Measurements from ENCODE around the gene WDR11. TPM values are rescaled to one million over a fixed set of nuclear protein-coding genes. Genes with fewer than 3 reads are reported as not detected.

Gene WDR11, protein sequence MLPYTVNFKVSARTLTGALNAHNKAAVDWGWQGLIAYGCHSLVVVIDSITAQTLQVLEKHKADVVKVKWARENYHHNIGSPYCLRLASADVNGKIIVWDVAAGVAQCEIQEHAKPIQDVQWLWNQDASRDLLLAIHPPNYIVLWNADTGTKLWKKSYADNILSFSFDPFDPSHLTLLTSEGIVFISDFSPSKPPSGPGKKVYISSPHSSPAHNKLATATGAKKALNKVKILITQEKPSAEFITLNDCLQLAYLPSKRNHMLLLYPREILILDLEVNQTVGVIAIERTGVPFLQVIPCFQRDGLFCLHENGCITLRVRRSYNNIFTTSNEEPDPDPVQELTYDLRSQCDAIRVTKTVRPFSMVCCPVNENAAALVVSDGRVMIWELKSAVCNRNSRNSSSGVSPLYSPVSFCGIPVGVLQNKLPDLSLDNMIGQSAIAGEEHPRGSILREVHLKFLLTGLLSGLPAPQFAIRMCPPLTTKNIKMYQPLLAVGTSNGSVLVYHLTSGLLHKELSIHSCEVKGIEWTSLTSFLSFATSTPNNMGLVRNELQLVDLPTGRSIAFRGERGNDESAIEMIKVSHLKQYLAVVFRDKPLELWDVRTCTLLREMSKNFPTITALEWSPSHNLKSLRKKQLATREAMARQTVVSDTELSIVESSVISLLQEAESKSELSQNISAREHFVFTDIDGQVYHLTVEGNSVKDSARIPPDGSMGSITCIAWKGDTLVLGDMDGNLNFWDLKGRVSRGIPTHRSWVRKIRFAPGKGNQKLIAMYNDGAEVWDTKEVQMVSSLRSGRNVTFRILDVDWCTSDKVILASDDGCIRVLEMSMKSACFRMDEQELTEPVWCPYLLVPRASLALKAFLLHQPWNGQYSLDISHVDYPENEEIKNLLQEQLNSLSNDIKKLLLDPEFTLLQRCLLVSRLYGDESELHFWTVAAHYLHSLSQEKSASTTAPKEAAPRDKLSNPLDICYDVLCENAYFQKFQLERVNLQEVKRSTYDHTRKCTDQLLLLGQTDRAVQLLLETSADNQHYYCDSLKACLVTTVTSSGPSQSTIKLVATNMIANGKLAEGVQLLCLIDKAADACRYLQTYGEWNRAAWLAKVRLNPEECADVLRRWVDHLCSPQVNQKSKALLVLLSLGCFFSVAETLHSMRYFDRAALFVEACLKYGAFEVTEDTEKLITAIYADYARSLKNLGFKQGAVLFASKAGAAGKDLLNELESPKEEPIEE
- polyA plus RNA-seq (ENCODE audit: insufficient read length), result 29.4 TPM

DNA sequence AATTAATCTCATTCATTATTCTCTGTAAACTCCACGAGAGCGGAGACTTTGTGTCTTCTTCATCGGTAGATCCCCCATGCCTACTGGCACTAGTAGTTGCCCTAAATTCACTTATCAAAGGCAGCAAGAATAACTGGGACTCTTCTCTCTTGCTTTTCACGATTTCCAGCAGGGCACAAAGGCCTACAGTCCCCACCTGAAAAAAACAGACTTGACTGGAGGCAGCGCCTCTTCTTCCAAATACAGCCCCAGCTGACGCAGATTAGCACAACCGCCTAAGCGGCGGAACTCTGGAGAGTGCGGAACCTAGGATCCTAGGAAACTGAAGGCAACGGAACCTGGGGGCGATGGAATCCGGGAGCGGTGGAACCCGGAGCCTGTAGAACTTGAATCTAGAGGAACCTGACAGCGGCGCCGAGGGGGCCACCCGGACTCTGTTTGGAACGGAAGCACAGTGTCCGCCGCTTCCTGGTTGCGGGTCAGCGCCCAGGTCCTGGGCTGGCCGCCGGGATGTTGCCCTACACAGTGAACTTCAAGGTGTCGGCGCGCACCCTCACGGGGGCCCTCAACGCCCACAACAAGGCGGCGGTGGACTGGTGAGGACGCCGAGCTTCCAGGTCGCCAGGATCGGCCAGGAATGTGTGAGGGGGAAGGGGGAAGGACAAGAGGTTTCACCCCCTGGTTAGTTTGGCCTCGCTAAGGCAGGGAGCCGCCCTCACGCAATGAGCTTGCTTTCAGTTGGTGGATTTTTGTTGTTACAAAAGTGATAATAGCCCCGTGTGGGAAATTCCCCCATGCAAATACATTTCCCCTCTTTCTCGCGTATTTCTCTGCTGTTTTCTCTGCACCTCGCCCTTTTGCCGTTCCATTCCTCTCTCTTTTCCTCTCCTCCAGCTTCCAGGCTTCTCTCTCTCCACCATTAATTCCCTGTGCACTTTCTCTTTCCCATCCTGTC is at the start of gene WDR11:
Gene WDR11, plus strand, starts transcription at position 452 of the 955 bp plus-strand sequence. Its CDS starts 59 bp downstream, at position 511.
- peak; percentile 54 for DNase-seq (ENCODE audit: low read depth)

DNA sequence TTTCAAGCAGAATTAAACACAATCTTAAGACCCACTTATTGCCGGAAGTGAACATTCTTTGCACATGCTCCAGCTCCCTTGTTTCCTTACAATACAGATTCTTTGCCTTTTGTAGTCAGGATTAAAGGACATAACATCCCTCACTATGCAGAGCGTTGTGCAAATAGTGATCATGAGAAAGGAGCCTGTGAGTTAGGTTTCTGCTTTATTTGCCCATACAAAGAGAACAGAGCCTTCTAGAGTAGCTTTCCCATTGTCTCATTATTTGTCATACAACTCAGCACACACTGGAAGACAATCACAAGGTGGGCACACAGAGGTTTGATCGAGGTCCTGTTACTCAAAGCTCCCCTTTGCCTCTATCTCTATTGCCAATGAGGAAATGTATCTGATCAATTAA is 48.2 kb upstream of the WDR11 start:
- DNase-seq (ENCODE audit: low read depth), result no peak

DNA sequence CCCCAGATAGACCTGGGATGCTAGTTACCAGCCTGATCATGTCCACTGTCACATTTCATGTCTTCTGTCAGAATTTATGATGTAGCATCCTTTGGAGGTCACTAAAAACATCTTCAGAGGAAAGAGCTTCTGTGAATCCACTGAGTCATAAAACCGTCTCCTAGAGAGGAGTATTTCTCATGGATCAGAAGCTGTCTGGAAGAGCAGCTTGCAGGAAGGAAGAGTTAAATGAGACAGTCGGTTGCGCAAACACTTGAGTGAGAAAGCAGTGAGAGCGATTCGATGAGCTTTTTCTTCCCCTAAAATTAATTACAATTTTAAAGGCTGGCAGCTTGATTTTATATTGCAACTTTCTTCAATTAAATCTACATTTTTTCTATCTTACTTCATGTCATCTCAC is 47.2 kb upstream of the WDR11 start:
- DNase-seq (ENCODE audit: low read depth), result no peak

DNA sequence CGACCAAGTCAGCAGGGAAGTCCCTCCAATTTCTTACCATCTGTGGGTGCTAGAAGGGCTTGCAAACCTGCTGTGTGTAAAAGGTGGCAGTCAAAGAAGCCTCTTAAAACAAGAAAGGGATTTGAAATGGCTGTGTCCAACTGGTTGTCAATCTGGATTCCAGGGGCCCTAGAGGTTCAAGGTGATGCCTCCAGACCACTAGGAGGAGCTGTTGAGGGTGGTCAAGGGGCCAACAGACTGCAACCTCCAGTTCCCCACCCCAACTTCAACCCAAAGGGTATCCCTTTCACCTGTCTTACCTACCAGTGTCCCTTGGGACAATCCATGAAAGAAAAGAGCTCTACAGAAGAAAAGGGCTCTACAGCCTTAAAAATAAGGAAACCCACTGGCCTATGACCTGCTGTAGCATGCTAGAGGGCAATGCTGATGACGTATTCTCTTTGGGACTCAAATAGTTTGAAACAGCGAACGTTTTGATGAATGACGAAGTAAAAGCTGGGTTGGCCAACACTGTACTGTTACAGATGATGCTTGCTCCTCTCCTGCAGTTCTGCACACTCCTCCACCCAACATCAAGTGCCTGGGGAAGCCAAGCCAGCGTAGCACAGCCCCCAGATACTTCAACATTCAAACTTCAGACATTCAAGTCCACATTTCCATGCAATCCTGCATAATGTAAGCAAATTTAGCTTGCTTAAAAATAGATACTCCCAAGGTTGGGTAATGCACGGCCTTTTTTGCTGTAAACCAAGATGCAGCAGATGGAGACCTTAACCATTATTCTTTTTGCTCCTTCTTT is 45.9 kb upstream of the WDR11 start:
- DNase-seq (ENCODE audit: low read depth), result no peak

DNA sequence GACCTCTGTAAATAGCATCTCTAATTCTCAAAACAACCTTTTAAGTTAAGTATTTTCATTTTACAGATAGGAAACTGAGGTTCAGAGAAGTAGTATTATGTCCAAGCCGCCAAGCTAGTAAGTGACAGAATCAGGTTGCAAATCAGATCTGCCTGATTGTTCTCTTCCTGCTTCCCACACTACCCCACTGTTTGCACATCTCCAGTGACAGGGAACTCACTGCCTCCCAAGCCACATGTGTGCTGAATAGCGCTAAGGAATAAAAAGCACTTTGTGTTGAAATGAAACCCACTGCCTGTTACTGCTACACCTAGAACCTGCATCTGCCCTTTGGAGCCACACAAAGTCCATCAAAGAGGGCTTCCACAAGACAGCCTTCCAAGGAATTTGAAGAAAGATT is 45.1 kb upstream of the WDR11 start:
- DNase-seq (ENCODE audit: low read depth), result no peak

DNA sequence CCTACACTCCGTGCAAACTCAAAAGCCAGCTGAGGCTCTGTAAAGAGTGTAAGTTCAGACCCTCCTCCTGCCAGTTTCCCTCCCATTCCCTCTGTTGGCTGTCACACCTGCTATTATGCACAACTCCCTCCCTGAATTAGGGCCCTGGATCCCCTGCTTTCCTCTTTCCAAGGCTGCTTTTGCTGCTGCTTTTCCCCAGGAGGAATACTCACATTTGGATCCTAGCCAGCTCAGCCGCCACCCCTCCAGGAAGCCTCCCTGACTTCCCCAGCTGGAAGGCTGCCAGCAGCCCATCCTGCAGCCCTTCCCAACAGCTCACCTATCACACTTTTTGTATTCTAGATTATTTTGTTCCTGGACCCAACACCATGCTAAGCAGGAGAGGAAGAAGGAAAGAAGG is 40.9 kb upstream of the WDR11 start:
- no peak for DNase-seq (ENCODE audit: low read depth)

DNA sequence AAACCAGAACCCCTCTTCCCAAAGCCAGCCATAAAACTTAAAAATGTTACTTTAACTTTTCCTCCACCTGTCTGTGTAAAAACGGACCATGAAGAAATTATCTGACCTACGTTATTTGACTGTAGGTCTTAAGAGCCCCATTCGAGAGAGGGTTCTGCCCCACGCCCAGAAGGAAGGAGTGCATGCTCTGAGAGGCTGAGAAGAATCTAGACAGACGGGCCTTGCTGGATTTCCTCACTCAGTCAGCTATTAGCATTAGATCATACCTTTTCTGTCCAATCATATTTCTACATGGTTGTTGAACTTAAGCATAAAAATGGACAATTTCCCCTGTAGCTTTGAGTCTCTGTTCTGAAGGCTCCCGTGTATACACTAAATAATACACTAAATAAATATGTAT is 38.1 kb upstream of the WDR11 start:
- no peak for DNase-seq (ENCODE audit: low read depth)

DNA sequence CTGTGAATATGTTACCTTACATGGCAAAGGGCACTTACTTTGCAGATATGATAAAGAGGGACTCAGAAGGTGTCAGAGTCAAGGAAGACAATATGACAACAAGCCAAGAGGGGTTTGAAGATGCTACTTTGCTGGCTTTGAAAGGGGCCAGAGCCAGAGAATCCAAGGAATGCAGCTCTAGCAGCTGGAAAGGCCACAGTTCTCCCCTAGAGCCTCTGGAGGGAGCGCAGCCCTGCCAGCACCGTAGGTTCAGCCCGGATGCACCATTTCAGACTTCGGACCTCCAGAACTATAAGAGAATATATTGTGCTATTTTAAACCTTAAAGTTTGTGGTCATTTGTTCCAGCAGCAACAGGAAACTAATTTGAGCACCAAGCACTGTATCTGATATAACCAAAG is 32.9 kb upstream of the WDR11 start:
- no peak for DNase-seq (ENCODE audit: low read depth)

DNA sequence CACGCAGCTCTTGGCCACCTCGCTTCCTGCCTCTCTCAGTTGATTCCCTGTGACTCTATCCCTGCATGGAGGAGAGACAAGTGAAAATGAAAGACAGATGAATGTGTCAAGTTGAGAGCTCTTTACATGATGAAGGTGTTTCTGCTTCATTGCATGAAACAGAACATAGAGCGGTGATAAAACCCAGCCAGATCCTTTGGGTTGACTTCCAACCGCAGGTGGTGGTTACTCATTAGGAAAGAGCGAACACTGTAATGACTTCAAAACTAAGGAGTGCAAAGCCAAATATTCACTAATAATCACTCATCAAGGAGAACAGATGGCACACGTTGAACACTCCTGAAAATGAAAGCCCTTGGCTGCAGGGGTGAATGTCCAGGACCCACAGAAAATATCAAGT is 31.8 kb upstream of the WDR11 start:
- no peak for DNase-seq (ENCODE audit: low read depth)

DNA sequence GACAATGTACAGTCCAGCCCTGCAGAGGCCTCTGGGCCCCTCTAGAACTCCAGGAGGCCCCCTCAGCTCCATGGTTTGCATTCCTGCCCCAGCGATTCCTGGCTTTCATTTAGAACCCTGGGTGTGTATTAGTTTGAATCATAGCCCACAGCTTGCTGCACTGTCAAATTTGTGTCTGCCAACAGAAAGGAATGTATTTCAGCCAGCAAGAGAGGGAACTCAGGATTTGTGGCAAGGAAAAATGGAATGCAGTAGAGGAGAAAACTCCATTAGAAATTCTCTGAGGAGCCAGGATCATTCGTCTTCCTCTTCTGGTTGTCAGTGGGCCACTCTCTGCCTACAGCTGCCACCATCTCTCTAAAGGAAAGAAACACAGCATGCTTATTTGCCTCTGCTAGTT is 27.9 kb upstream of the WDR11 start:
- no peak for DNase-seq (ENCODE audit: low read depth)

DNA sequence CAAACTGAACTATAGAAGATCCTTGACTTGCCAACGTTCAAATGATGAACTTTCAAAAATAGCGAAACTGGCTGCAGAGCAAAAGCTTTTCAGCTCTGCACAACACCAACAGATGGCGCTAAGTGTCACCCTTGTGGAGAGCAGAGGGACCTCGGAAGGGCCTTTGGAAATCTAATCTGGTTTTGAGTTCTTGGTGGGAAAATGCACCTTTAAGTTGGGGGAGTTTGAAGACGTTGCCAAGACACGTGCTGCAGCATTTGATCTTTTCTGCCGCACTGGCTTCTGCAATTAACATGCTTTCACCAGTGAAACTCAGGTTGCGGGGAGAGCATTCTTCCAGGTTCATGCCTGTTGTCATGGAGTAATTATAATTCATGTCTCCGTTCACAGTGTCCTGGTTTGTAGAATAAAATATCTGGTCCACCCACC is 26.3 kb upstream of the WDR11 start:
- no peak for DNase-seq (ENCODE audit: low read depth)

DNA sequence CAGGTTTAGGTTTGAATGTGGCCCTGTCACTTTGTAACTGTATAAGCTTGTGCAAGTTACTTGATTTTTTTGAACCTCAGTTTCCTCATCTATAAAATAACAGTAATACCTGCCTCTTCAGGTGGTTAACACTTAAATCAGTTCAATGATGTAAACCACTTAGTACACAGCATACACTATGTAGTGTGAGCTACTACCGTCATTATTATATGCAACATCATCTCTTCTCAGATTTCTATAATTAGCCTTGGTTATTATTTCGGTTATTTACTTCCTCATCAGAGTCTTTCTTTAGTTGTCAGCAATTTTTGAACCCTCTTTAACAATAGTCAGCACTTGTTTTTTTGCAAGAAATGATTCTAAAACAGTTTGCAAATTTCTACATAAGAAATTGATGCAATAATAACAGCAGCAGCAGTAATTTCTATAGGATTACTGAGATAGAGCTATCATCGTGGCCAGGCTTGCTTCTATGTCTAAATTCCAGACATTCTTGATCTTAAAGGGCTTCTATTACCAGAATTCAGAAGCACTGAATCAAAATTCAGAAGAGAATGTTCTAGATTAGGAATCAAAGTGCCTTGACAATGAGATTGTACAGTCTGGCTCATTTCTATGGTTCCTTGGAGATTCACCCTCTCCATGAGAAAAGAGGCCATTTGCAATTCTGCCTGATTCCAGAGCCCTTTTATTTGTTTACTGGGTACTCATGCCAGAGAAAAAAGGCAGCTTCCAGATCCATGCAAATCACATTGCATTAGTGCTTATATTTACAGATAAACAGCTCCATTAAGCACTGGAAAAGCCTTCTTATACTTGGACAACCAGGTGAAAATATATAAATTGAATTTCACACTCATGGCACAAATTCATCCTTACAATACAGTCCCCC is 25.0 kb upstream of the WDR11 start:
- DNase-seq (ENCODE audit: low read depth), result no peak

DNA sequence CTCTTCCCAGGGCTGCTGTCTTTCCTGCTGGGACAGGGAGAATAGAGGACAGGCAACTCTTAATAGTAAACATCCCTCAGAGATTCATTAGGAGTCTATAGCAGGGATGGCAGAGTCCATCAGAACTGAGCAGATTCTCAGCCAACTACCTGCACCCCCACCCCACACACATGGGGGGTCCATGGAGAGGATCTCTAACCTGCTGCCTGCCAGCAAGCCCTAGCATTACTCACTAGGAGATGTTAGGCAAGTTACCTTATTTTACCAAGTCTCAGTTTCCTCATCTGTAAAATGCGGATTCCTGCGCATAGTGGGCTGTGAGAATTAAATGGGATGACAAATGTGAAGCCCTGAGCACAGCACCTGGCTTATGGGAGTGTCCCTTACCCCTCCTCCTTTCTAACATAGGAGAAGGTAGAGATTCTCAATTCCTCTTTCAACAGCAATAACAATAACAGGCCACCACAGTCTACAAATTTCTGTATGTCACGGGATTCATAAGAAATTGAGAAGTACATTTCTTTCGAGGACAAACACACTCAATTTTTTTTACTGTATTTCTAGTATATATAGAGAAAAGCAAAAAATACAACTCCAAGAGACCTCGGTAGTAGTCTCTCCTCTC is 23.8 kb upstream of the WDR11 start:
- no peak for DNase-seq (ENCODE audit: low read depth)

DNA sequence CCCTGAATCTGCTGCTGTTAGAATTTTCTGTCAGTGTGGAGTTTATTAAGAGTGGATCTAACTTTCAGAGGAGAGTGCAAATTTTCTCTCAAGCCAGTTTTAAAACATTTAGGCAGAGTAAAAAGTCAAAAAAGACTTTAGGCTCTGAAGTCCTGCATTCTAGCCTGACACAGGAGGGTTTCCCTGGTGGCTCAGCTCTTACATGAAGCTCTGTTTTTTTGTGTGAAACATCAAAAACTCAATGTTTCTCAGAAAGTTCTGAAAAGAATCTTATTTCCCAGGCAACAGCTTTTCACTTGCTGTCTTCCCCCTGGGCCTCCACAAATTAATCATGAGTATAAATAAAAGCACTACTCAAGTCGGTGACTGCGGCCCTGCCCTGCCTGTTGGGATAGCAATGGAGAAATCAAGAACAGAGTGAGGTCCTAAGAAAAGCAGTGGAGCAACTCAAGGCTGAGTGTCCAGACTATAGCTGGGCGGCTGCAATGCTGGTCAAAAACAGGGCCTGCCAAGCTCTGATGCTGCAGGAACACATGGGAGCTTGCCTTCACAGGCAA is 22.3 kb upstream of the WDR11 start:
- no peak for DNase-seq (ENCODE audit: low read depth)

DNA sequence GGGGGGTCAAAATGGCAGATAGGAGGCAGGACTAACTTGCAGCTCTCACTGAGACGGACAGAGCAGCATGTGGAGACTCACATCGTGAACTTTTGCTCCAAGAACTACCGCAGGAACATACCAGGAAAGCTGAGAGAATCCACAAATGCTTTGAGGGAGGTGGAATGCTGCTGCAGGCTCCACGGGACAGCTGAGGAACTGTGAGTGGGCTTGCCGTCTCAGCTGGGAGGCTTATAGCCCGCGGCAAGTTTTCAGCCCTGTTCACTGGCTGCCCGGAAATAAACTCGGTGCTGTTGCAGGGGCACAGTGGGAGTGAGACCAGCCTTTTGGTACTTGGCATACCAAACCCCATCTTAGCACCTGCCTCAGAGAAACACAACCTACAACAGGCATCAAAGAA is 19.1 kb upstream of the WDR11 start:
- DNase-seq (ENCODE audit: low read depth), result no peak

DNA sequence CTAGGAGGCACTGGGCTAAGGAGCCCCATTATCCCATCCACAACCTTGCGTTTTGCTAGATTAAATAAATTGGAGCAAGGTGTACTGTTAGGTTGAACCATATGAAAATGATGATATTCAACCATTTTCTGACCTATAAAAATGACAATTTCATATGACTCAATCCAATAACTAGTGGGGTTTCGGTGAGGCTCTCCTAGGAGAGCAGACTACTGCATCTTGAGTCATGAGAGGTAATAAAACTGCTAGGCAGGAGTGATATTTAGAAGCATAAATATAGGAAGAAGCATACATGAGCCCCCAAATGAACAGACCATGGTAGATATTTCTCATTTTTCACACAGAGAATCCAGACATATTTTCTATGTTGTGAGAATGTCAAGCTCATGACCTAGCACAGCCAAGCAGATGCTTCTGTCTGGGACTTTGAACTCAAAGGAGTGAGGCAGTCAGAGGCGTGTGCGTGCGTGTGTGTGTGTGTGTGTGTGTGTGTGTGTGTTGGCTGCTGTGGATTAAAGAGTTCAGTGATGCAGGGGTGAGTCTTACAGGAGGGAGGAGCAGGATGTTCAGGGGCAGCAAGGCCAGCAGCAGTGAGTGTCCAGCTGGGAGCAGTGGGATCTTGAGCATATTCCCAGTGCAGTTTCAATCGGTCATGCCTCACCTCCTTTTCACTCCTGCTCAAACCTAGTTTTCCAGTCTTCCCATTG is 17.8 kb upstream of the WDR11 start:
- DNase-seq (ENCODE audit: low read depth), result no peak

DNA sequence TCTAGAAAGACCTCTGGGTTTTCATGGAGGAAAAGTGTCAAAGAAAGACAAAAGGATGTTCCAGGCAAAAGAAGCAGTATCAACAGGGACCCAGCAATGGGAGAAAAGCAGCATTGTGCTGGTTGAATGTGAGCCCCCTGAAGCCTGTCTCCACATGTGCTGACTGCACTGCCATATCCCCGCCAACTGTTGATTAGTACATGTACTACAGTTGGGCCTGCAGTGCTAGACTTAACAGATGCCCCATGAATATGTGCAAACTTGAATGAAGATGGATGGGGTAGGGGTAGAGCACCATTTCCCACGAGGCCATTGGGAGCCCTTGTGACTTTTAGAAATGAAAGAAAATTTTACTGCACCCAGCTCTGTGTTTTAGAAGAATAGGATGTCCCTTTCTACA is 15.6 kb upstream of the WDR11 start:
- no peak for DNase-seq (ENCODE audit: low read depth)

DNA sequence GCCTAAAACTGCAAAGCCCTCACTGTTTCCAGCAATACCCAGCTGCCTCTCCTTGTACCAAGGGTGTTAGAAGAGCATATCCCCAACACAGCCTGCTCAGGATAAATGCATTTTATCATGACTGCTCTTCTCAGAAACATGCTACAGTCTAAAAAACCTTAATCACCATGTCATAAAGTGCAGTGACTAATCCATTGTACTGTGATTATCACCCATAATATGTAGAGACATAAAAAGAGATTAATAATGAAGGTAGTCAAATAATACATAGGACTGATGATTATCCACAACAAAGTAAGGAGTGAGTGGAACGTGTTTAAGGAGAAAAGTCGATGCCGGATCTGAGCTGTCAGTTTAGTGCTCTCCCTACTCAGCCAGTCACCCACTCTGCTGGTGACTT is 12.2 kb upstream of the WDR11 start:
- no peak for DNase-seq (ENCODE audit: low read depth)
